Tibial nerve (tissue), 4 donors: Measurements from ENCODE around the gene TULP4. TPM values are rescaled to one million over a fixed set of nuclear protein-coding genes. Genes with fewer than 3 reads are reported as not detected.

Source experiments
- DNase-seq, 2 donors: peaks; one replicate each; pipeline ENCODE4 v3.0.0-alpha.2; 2019; ENCODE audit warnings: low spot score in 2 of 2
- H3K27ac ChIP-seq, 4 donors: fragments of 200-600 bp; sonication (generic) in 3 of 4; one replicate each; pipeline ENCODE4 v1.5.1; 2017 to 2019; ENCODE audit warnings: mild to moderate bottlenecking in 1 of 4
- H3K27me3 ChIP-seq, 2 donors: fragments of 200-600 bp; sonication (generic) in 1 of 2; one replicate each; pipeline versions ENCODE4 v1.5.1 to v1.6.0; 2017 to 2019
- H3K36me3 ChIP-seq, 3 donors: fragments of 200-600 bp; sonication (generic); one replicate each; pipeline ENCODE4 v1.5.1; 2018 to 2019
- H3K4me1 ChIP-seq, 4 donors: fragments of 200-600 bp; sonication (generic) in 3 of 4; one replicate each; pipeline ENCODE4 v1.5.1; 2017 to 2019
- H3K4me3 ChIP-seq, 4 donors: fragments of 200-600 bp; sonication (generic) in 3 of 4; one replicate each; pipeline ENCODE4 v1.5.1; 2017 to 2019; ENCODE audit warnings: mild to moderate bottlenecking in 1 of 4, moderate library complexity in 1 of 4
- H3K9me3 ChIP-seq, 4 donors: fragments of 200-600 bp; sonication (generic) in 3 of 4; one replicate each; pipeline ENCODE4 v1.5.1; 2017 to 2019
- CTCF ChIP-seq, 5 experiments: fragments of 200-600 bp in 3 of 5; fragments of 450-650 bp in 2 of 5; sonication (generic) in 3 of 5; IDR thresholded peaks; one replicate each; pipeline ENCODE4 v1.5.1; 2016 to 2019; ENCODE audit warnings: antibody characterized with exemption in 5 of 5, mild to moderate bottlenecking in 3 of 5, moderate library complexity in 2 of 5
- EP300 ChIP-seq, 2 donors: sonication (generic); formaldehyde crosslinking; IDR thresholded peaks; one replicate each; pipeline ENCODE4 v1.6.1; 2017; ENCODE audit warnings: antibody characterized with exemption in 2 of 2, mild to moderate bottlenecking in 1 of 2
- POLR2A ChIP-seq, 2 donors: fragments of 450-650 bp; IDR thresholded peaks; one replicate each; pipeline ENCODE4 v1.6.1; 2017; ENCODE audit warnings: antibody characterized with exemption in 2 of 2, mild to moderate bottlenecking in 2 of 2, moderate library complexity in 2 of 2
- WGBS, 2 donors: methylation state at CpG; one replicate each; pipeline ENCODE4 v1.1.5; 2018; 5-methylcytosine and 5-hydroxymethylcytosine counted together
- total RNA-seq, 4 donors: library from RNA; depleted of rRNA; stranded (reverse); fragments of >200 nt; gene quantifications; one replicate each; pipeline ENCODE4 v1.1.0, GENCODE V29; 2016

TULP4 gene
- total RNA-seq, 4 donors from 2014 or later = 91.2 to 109 (median 101) TPM

- Histone ChIP-seq H3K9me3 (no peaks in the 10 kb centered on the region), H3K27me3 (no peaks in the 10 kb centered on the region), H3K4me1 (peaks cover 0 to 2% (median 0%) of the 10 kb centered on the region in 4 donors), H3K4me3 (no peak overlapping the region), H3K27ac (no peak overlapping the region), H3K36me3 (peaks cover 0 to 36% (median 3%) of the 10 kb centered on the region in 3 donors)
- DNase-seq = no peak
- WGBS, 2 donors = 75 to 78% methylated on average over 7 of the region's 7 CpGs
- TF ChIP-seq POLR2A (IDR thresholded peaks at IDR 0.05) (no peak), EP300 (IDR thresholded peaks at IDR 0.05) (no peak), CTCF (IDR thresholded peaks at IDR 0.05) (no peak)
Observed at GRCh38 chr6:158457131-158457530, 144.9 kb downstream of the TULP4 start.

- WGBS, 2 donors = 80 to 83% methylated on average over 4 of the region's 4 CpGs
- TF ChIP-seq POLR2A (IDR thresholded peaks at IDR 0.05) = no peak
- no peak for TF ChIP-seq CTCF (IDR thresholded peaks at IDR 0.05)
- no peak for TF ChIP-seq EP300 (IDR thresholded peaks at IDR 0.05)
- Histone ChIP-seq H3K36me3 (peaks cover 0 to 36% (median 0%) of the 10 kb centered on the region in 3 donors), H3K27me3 (no peaks in the 10 kb centered on the region), H3K4me1 (peaks cover 0 to 2% (median 0%) of the 10 kb centered on the region in 4 donors), H3K4me3 (no peak overlapping the region), H3K27ac (no peak overlapping the region), H3K9me3 (no peaks in the 10 kb centered on the region)
- DNase-seq = no peak
Observed at GRCh38 chr6:158457616-158458278, 145.5 kb downstream of the TULP4 start.

- TF ChIP-seq CTCF (IDR thresholded peaks at IDR 0.05) (no peak), POLR2A (IDR thresholded peaks at IDR 0.05) (no peak), EP300 (IDR thresholded peaks at IDR 0.05) (no peak)
- DNase-seq = no peak
- Histone ChIP-seq H3K36me3 (peaks cover 0 to 45% (median 5%) of the 10 kb centered on the region in 3 donors), H3K27me3 (no peaks in the 10 kb centered on the region), H3K9me3 (peaks cover 0 to 4% (median 0%) of the 10 kb centered on the region in 4 donors), H3K4me3 (no peak overlapping the region), H3K27ac (no peak overlapping the region), H3K4me1 (peaks cover 0 to 2% (median 0%) of the 10 kb centered on the region in 4 donors)
- 90 to 91% methylated on average over 4 of the region's 4 CpGs for WGBS, 2 donors
Observed at GRCh38 chr6:158459726-158460125, 147.5 kb downstream of the TULP4 start.

- peaks cover 0 to 5% (median 0%) of the 10 kb centered on the region in 4 donors for H3K9me3 ChIP-seq
- WGBS, 2 donors = 69 to 73% methylated on average over 2 of the region's 2 CpGs
- H3K4me3 ChIP-seq = no peak overlapping the region
- peak overlapping the region in 1 of 4 donors; percentile 10 for H3K27ac ChIP-seq
- H3K36me3 ChIP-seq = peaks cover 0 to 50% (median 5%) of the 10 kb centered on the region in 3 donors
- no peaks in the 10 kb centered on the region for H3K27me3 ChIP-seq
- H3K4me1 ChIP-seq = peaks cover 0 to 2% (median 0%) of the 10 kb centered on the region in 4 donors
- no peak for TF ChIP-seq POLR2A (IDR thresholded peaks at IDR 0.05)
- TF ChIP-seq CTCF (IDR thresholded peaks at IDR 0.05) = no peak
- TF ChIP-seq EP300 (IDR thresholded peaks at IDR 0.05) = no peak
- no peak for DNase-seq
Observed at GRCh38 chr6:158460602-158461169, 148.4 kb downstream of the TULP4 start.

- Histone ChIP-seq H3K36me3 (peaks cover 0 to 53% (median 5%) of the 10 kb centered on the region in 3 donors), H3K4me3 (no peak overlapping the region), H3K27ac (no peak overlapping the region), H3K27me3 (no peaks in the 10 kb centered on the region), H3K9me3 (peaks cover 0 to 5% (median 0%) of the 10 kb centered on the region in 4 donors), H3K4me1 (peaks cover 0 to 2% (median 0%) of the 10 kb centered on the region in 4 donors)
- no peak for DNase-seq
- TF ChIP-seq CTCF (IDR thresholded peaks at IDR 0.05) (no peak), EP300 (IDR thresholded peaks at IDR 0.05) (no peak), POLR2A (IDR thresholded peaks at IDR 0.05) (no peak)
- WGBS, 2 donors = 76 to 78% methylated on average over 2 of the region's 2 CpGs
Observed at GRCh38 chr6:158461954-158462353, 149.7 kb downstream of the TULP4 start.
